Measurements from ENCODE around the gene GPC6. TPM values are rescaled to one million over a fixed set of nuclear protein-coding genes. Genes with fewer than 3 reads are reported as not detected.

GPC6 gene
- total and polyA plus RNA-seq, 2 experiments from 2014 or later: 26.0 to 92.8 TPM

DNA sequence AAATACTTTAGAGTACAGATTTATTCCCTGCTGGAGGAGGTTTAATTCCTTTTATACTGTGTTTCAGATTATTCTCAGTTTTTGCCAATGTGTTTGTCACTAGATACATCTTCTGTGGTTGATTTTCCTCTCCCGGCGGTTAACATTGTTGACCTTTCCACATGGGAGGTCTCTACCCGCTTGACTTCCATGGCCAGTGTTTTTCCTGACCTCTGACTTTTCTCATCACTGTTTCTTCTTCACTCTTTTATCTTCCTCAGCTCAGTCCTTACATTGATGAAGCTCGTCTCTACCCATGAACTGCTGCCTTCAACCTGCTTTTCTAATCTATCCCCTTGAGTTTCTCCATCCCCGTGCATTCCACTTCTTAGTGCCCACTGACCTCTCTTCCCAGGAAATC is 517.4 kb downstream of the GPC6 start:
- WGBS (ENCODE audit: low lambda C conversion rate, missing lambda C conversion rate): 90% methylated on average over 5 of the region's 5 CpGs
- DNase-seq (ENCODE audit: low spot score): no peak
- TF ChIP-seq, protein P1, sequence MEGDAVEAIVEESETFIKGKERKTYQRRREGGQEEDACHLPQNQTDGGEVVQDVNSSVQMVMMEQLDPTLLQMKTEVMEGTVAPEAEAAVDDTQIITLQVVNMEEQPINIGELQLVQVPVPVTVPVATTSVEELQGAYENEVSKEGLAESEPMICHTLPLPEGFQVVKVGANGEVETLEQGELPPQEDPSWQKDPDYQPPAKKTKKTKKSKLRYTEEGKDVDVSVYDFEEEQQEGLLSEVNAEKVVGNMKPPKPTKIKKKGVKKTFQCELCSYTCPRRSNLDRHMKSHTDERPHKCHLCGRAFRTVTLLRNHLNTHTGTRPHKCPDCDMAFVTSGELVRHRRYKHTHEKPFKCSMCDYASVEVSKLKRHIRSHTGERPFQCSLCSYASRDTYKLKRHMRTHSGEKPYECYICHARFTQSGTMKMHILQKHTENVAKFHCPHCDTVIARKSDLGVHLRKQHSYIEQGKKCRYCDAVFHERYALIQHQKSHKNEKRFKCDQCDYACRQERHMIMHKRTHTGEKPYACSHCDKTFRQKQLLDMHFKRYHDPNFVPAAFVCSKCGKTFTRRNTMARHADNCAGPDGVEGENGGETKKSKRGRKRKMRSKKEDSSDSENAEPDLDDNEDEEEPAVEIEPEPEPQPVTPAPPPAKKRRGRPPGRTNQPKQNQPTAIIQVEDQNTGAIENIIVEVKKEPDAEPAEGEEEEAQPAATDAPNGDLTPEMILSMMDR (IDR thresholded peaks at IDR 0.05; ENCODE audit: poor library complexity): no peak
- TF ChIP-seq EZH2 (IDR thresholded peaks at IDR 0.05; ENCODE audit: borderline replicate concordance): no peak
- no peak for TF ChIP-seq EZH2phosphoT487 (IDR thresholded peaks at IDR 0.05; ENCODE audit: low read depth, severe bottlenecking, unreplicated experiment)

DNA sequence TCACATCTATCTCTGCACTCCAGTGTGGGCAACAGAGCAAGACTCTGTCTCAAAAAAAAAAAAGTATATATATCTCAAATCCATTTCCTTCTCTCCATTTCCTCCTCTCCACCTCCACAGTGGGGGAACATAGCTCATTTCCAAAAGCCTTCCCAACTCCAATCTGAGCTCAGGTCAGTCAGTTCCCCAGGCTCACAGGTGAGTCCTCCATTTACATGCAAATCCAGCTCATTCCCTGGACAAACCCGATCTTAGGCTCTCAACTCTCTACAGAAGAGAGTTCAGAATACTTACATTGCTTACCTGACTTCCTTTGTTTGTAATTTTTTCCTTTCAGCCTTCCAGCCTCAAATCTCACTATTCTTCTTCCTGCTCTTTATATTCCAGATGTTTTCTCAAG is 518.3 kb downstream of the GPC6 start:
- no peak overlapping the region for H2AFZ ChIP-seq
- H3K27ac ChIP-seq: no peak overlapping the region
- no peaks in the 10 kb centered on the region for H3K9me3 ChIP-seq (ENCODE audit: low read depth)
- no peaks in the 10 kb centered on the region for H3K27me3 ChIP-seq
- H4K20me1 ChIP-seq (ENCODE audit: insufficient read depth, poor library complexity, severe bottlenecking): peaks cover 2% of the 10 kb centered on the region
- H3K4me3 ChIP-seq: no peak overlapping the region
- 76% methylated on average over 1 of the region's 1 CpG for WGBS (ENCODE audit: low lambda C conversion rate, missing lambda C conversion rate)
- H3K4me1 ChIP-seq (ENCODE audit: insufficient read depth): no peaks in the 10 kb centered on the region
- no peaks in the 10 kb centered on the region for H3K9me2 ChIP-seq (replicated peaks; ENCODE audit: insufficient read depth)
- no peak overlapping the region for H3K4me2 ChIP-seq
- peaks cover 14% of the 10 kb centered on the region for H3K79me2 ChIP-seq
- no peak for DNase-seq (ENCODE audit: low spot score)
- TF ChIP-seq, protein P1 (IDR thresholded peaks at IDR 0.05; ENCODE audit: poor library complexity): no peak
- no peak for TF ChIP-seq EZH2phosphoT487 (IDR thresholded peaks at IDR 0.05; ENCODE audit: low read depth, severe bottlenecking, unreplicated experiment)
- TF ChIP-seq EZH2 (IDR thresholded peaks at IDR 0.05; ENCODE audit: borderline replicate concordance): no peak
- no peaks in the 10 kb centered on the region for H3K36me3 ChIP-seq (replicated peaks; ENCODE audit: insufficient read depth, low read depth)

More for the DNA sequence above, 517.4 kb downstream of the GPC6 start:
- H3K79me2 ChIP-seq: peaks cover 6% of the 10 kb centered on the region
- H3K36me3 ChIP-seq (replicated peaks; ENCODE audit: insufficient read depth, low read depth): no peaks in the 10 kb centered on the region
- no peak overlapping the region for H3K27ac ChIP-seq
- H3K9me2 ChIP-seq (replicated peaks; ENCODE audit: insufficient read depth): no peaks in the 10 kb centered on the region
- H3K9me3 ChIP-seq (ENCODE audit: low read depth): no peaks in the 10 kb centered on the region
- H3K27me3 ChIP-seq: no peaks in the 10 kb centered on the region
- no peak overlapping the region for H2AFZ ChIP-seq
- no peak overlapping the region for H3K4me2 ChIP-seq
- H4K20me1 ChIP-seq (ENCODE audit: insufficient read depth, poor library complexity, severe bottlenecking): peaks cover 2% of the 10 kb centered on the region
- H3K4me3 ChIP-seq: no peak overlapping the region
- H3K4me1 ChIP-seq (ENCODE audit: insufficient read depth): no peaks in the 10 kb centered on the region

DNA sequence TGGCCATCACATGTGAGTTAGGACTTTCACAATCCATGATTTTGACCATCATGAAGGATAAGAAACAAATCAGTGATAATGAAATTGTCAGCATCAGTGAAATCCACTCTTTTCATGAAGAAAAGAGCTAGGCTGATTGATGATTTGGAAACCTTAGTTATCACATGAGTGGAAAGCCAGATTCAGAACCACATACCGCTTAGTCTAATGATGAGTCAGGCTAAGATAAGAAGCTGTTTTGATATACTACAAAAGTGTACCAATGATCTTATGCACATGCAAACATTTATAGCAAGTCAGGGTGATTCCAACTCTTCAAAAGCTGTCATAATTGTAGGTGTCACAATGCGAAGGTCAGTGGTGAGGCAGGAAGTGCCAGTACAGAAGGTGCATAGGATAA is 519.3 kb downstream of the GPC6 start:
- peaks cover 14% of the 10 kb centered on the region for H3K79me2 ChIP-seq
- no peak overlapping the region for H2AFZ ChIP-seq
- no peaks in the 10 kb centered on the region for H3K9me2 ChIP-seq (replicated peaks; ENCODE audit: insufficient read depth)
- 64% methylated on average over 2 of the region's 2 CpGs for WGBS (ENCODE audit: low lambda C conversion rate, missing lambda C conversion rate)
- no peak for DNase-seq (ENCODE audit: low spot score)
- no peaks in the 10 kb centered on the region for H4K20me1 ChIP-seq (ENCODE audit: insufficient read depth, poor library complexity, severe bottlenecking)
- H3K4me1 ChIP-seq (ENCODE audit: insufficient read depth): no peaks in the 10 kb centered on the region
- no peak overlapping the region for H3K4me3 ChIP-seq
- H3K36me3 ChIP-seq (replicated peaks; ENCODE audit: insufficient read depth, low read depth): no peaks in the 10 kb centered on the region
- no peak for TF ChIP-seq EZH2phosphoT487 (IDR thresholded peaks at IDR 0.05; ENCODE audit: low read depth, severe bottlenecking, unreplicated experiment)
- TF ChIP-seq, protein P1 (IDR thresholded peaks at IDR 0.05; ENCODE audit: poor library complexity): no peak
- no peak for TF ChIP-seq EZH2 (IDR thresholded peaks at IDR 0.05; ENCODE audit: borderline replicate concordance)
- no peak overlapping the region for H3K27ac ChIP-seq
- H3K27me3 ChIP-seq: no peaks in the 10 kb centered on the region
- H3K9me3 ChIP-seq (ENCODE audit: low read depth): no peaks in the 10 kb centered on the region
- no peak overlapping the region for H3K4me2 ChIP-seq

DNA sequence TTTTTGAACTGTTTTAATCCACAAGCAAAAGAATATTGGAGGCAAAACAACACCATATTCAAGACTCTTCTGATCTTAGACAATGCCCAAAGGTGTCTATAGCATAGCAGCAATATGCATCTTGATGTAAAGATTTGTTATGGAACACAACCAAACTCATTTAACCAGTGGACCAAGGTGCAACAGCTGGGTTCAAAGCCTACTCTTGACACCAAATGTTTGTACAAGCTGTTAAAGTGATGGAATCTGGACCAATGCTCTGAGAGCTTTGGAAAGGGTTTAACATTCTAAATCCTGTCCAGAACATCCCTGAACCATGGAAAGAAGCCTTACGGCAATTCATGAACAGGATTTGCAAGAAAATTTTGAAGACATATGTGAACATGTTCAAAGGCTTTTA is 520.0 kb downstream of the GPC6 start:
- Histone ChIP-seq H3K4me2 (no peak overlapping the region), H3K27me3 (no peaks in the 10 kb centered on the region), H4K20me1 (ENCODE audit: insufficient read depth, poor library complexity, severe bottlenecking) (no peaks in the 10 kb centered on the region), H3K27ac (no peak overlapping the region), H3K4me3 (no peak overlapping the region), H3K36me3 (replicated peaks; ENCODE audit: insufficient read depth, low read depth) (no peaks in the 10 kb centered on the region), H3K9me3 (ENCODE audit: low read depth) (no peaks in the 10 kb centered on the region), H3K79me2 (peaks cover 14% of the 10 kb centered on the region), H2AFZ (no peak overlapping the region), H3K9me2 (replicated peaks; ENCODE audit: insufficient read depth) (no peaks in the 10 kb centered on the region), H3K4me1 (ENCODE audit: insufficient read depth) (no peaks in the 10 kb centered on the region)
- TF ChIP-seq EZH2phosphoT487 (IDR thresholded peaks at IDR 0.05; ENCODE audit: low read depth, severe bottlenecking, unreplicated experiment): no peak
- TF ChIP-seq, protein P1 (IDR thresholded peaks at IDR 0.05; ENCODE audit: poor library complexity): no peak
- no peak for TF ChIP-seq EZH2 (IDR thresholded peaks at IDR 0.05; ENCODE audit: borderline replicate concordance)
- 100% methylated on average over 1 of the region's 1 CpG for WGBS (ENCODE audit: low lambda C conversion rate, missing lambda C conversion rate)
- no peak for DNase-seq (ENCODE audit: low spot score)
